ENCODE measurements around the gene IL17C. TPM values are rescaled to one million over a fixed set of nuclear protein-coding genes. Genes with fewer than 3 reads are reported as not detected.

The IL17C gene
- total and polyA plus RNA-seq, 3 donors from 2014 or later: 0.75 to 1.5 (median 0.99) TPM

DNA sequence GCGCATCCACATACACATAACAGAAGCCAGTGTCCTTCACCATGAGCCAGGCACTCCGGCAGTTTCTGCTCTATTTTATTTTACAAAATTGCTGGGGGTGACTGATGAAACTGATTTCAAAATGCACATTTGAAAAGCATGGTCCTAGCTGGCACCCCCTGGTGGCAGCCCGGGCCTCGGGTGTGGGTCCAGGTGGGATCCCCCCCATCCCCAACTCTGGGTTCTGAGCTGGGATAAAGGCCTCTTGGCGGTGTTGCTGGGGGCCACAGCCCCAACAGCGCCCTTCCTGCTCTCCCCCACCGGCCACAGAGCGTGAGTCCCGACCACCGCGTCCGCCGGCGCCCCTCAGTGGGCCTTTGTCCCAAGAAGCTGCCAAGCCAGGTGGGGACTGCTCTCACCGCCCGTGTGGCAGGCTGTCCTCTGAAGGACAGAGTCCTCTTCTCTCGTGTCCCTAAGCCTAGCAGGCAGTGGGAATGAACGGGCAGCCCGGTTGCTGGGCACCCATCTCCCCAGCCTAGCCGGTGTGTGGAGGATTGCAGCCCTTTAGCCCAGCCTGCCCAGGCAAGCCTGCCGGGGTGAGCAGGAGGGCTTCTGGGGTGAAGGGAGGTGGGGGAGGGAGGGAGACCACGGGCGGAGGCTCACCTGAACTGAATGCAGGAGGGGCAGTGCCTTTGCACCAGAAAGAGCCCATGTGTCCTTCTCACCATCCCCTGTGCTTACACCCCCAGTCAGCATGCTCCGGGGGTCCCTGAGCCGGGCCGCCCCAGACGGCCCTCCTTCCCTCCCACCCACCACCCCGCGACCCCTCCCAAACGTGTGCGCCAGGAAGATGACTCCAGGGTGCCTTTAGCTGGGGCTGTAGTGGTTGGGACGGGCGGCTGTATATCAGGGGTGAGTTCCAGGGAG, 47.0 kb downstream of the IL17C start:
- H3K4me1 ChIP-seq: peaks cover 19% of the 10 kb centered on the region
- H3K27me3 ChIP-seq: no peaks in the 10 kb centered on the region
- peak overlapping the region; percentile 44 to 48 for H3K4me3 ChIP-seq
- no peaks in the 10 kb centered on the region for H3K9me3 ChIP-seq
- DNase-seq: no peak
- WGBS, 2 donors: 6% methylated on average over 21 to 33 of the region's 33 CpGs
- H3K27ac ChIP-seq: no peak overlapping the region
- TF ChIP-seq POLR2A (IDR thresholded peaks at IDR 0.05): no peak
- TF ChIP-seq, protein P1, sequence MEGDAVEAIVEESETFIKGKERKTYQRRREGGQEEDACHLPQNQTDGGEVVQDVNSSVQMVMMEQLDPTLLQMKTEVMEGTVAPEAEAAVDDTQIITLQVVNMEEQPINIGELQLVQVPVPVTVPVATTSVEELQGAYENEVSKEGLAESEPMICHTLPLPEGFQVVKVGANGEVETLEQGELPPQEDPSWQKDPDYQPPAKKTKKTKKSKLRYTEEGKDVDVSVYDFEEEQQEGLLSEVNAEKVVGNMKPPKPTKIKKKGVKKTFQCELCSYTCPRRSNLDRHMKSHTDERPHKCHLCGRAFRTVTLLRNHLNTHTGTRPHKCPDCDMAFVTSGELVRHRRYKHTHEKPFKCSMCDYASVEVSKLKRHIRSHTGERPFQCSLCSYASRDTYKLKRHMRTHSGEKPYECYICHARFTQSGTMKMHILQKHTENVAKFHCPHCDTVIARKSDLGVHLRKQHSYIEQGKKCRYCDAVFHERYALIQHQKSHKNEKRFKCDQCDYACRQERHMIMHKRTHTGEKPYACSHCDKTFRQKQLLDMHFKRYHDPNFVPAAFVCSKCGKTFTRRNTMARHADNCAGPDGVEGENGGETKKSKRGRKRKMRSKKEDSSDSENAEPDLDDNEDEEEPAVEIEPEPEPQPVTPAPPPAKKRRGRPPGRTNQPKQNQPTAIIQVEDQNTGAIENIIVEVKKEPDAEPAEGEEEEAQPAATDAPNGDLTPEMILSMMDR (IDR thresholded peaks at IDR 0.05): peak; percentile 5 to 36 (median 8)
- no peaks in the 10 kb centered on the region for H3K36me3 ChIP-seq (ENCODE audit: low read depth, missing control alignments)
- intact Hi-C loops (cut with DNase I; ENCODE audit: low total_unique reads): no loop called here

- intact Hi-C loops (cut with DNase I; ENCODE audit: low total_unique reads): no loop called here
- DNase-seq: no peak
- no peaks in the 10 kb centered on the region for H3K27me3 ChIP-seq
- no peaks in the 10 kb centered on the region for H3K36me3 ChIP-seq (ENCODE audit: low read depth, missing control alignments)
- H3K4me3 ChIP-seq: peak overlapping the region; percentile 44 to 48
- 0 to 1% methylated on average over 6 to 25 of the region's 25 CpGs for WGBS, 2 donors
- no peak overlapping the region for H3K27ac ChIP-seq
- H3K9me3 ChIP-seq: no peaks in the 10 kb centered on the region
- TF ChIP-seq POLR2A (IDR thresholded peaks at IDR 0.05): no peak
- TF ChIP-seq, protein P1 (IDR thresholded peaks at IDR 0.05): no peak
- peaks cover 19% of the 10 kb centered on the region for H3K4me1 ChIP-seq
Measured at GRCh38 chr16:88686062-88686438, 47.7 kb downstream of the IL17C start.

- H3K4me1 ChIP-seq: peaks cover 19% of the 10 kb centered on the region
- no peaks in the 10 kb centered on the region for H3K36me3 ChIP-seq (ENCODE audit: low read depth, missing control alignments)
- WGBS, 2 donors: 9 to 10% methylated on average over 13 to 27 of the region's 65 CpGs
- H3K27me3 ChIP-seq: no peaks in the 10 kb centered on the region
- H3K9me3 ChIP-seq: no peaks in the 10 kb centered on the region
- H3K4me3 ChIP-seq: peak within 1 kb of the TSS; percentile 44 to 48
- H3K27ac ChIP-seq: no peak within 1 kb of the TSS
- TF ChIP-seq, protein P1 (IDR thresholded peaks at IDR 0.05): no peak
- TF ChIP-seq POLR2A (IDR thresholded peaks at IDR 0.05): no peak
- DNase-seq: peak; percentile 88
- intact Hi-C loops (cut with DNase I; ENCODE audit: low total_unique reads): no loop called here
Measured at GRCh38 chr16:88686439-88687253, 48.3 kb downstream of the IL17C start, which contains the start of gene SNAI3. Gene SNAI3, minus strand, starts transcription at chr16:88686507. Its CDS starts 101 bp downstream, at chr16:88686406.

GRCh38 chr16:88687254-88687576, 48.8 kb downstream of the IL17C start:
- intact Hi-C loops (cut with DNase I; ENCODE audit: low total_unique reads): no loop called here
- H3K27ac ChIP-seq: no peak overlapping the region
- H3K9me3 ChIP-seq: no peaks in the 10 kb centered on the region
- no peak for DNase-seq
- 51 to 60% methylated on average over 10 of the region's 10 CpGs for WGBS, 2 donors
- H3K36me3 ChIP-seq (ENCODE audit: low read depth, missing control alignments): no peaks in the 10 kb centered on the region
- H3K27me3 ChIP-seq: no peaks in the 10 kb centered on the region
- H3K4me3 ChIP-seq: no peak overlapping the region
- H3K4me1 ChIP-seq: peaks cover 19% of the 10 kb centered on the region
- no peak for TF ChIP-seq POLR2A (IDR thresholded peaks at IDR 0.05)
- TF ChIP-seq, protein P1 (IDR thresholded peaks at IDR 0.05): no peak

Data from testis (tissue), 3 donors.